K562 (cell line): ENCODE data around the gene CCL13. TPM values are rescaled to one million over a fixed set of nuclear protein-coding genes. Genes with fewer than 3 reads are reported as not detected.
A peak's percentile ranks its signal among the peaks of the same experiment; 100 is the strongest.

ENCODE experiments used
- BACH1 ChIP-seq: fragments of 200-800 bp; sonication (Bioruptor generic); IDR thresholded peaks from 2 replicates; pipeline ENCODE4 v1.6.1; 2016; ENCODE audit warnings: missing genetic modification characterization, missing compliant biosample characterization
- CXXC5 ChIP-seq: fragments of 250-450 bp; sonication (Bioruptor Pico); IDR thresholded peaks from 2 replicates; pipeline ENCODE4 v1.8.0; 2022; ENCODE audit warnings: inconsistent platforms, mild to moderate bottlenecking, moderate library complexity
- HMG20B ChIP-seq: fragments of 250-450 bp; sonication (Bioruptor Pico); IDR thresholded peaks from 2 replicates; pipeline ENCODE4 v1.5.0; 2021; ENCODE audit warnings: mild to moderate bottlenecking
- JUN ChIP-seq, 2 experiments: sonication (generic) in 1 of 2; formaldehyde crosslinking in 1 of 2; IDR thresholded peaks; 2 replicates each; pipeline versions ENCODE4 v1.6.1 to v1.8.0; 2012 to 2022; ENCODE audit warnings: borderline replicate concordance in 2 of 2, mild to moderate bottlenecking in 2 of 2, improper control_type of control experiment in 1 of 2, low read depth in 1 of 2, low read length in 1 of 2, missing genetic modification reagents in 1 of 2
- NCOR1 ChIP-seq: fragments of 450-650 bp; IDR thresholded peaks from 2 replicates; pipeline ENCODE4 v1.6.1; 2016; ENCODE audit warnings: mild to moderate bottlenecking, moderate library complexity
- RB1 ChIP-seq: fragments of 450-650 bp; IDR thresholded peaks from 2 replicates; pipeline ENCODE4 v1.6.1; 2017; ENCODE audit warnings: low read depth, mild to moderate bottlenecking
- RBM14 ChIP-seq: fragments of 200-400 bp; formaldehyde crosslinking; IDR thresholded peaks from 2 replicates; pipeline ENCODE4 v1.6.1; 2018; ENCODE audit warnings: low read depth, mild to moderate bottlenecking, low read length, moderate library complexity, borderline replicate concordance; ENCODE audit not compliant: insufficient read depth
- TARDBP ChIP-seq: fragments of 450-650 bp; IDR thresholded peaks from 2 replicates; pipeline ENCODE4 v1.6.1; 2016
- ZNF324 ChIP-seq: fragments of 250-450 bp; sonication (Bioruptor Pico); IDR thresholded peaks from 2 replicates; pipeline ENCODE4 v1.4.0; 2020; ENCODE audit warnings: mild to moderate bottlenecking
- ZNF444 ChIP-seq: fragments of 250-450 bp; sonication (Bioruptor Pico); IDR thresholded peaks from 2 replicates; pipeline ENCODE4 v1.4.0; 2020; ENCODE audit warnings: mild to moderate bottlenecking, moderate library complexity
- ZNF644 ChIP-seq: fragments of 200-800 bp; sonication (Bioruptor generic); IDR thresholded peaks from 2 replicates; pipeline ENCODE4 v1.6.1; 2016; ENCODE audit warnings: low read depth, missing genetic modification characterization, missing compliant biosample characterization
- polyA plus RNA-seq, 8 experiments: library from polyadenylated mRNA; depleted of rRNA in 4 of 8; stranded (reverse) in 5 of 8; unstranded in 3 of 8; fragments of >200 nt; fragmentation: Nextera tagmentation in 2 of 8; fragmentation: Illumina TruSeq in 1 of 8; extraction: Ambion mirVana in 2 of 8; extraction: Trizol in 1 of 8; gene quantifications; 2 replicates each; pipeline versions ENCODE4 v1.2.1 to v1.2.3, GENCODE V29; 2011 to 2014; ENCODE audit warnings: inconsistent platforms in 1 of 8, missing spikeins in 1 of 8
- total RNA-seq, 7 experiments: library from RNA; depleted of rRNA in 6 of 7; stranded (reverse); fragments of >200 nt in 6 of 7; fragmentation: Illumina TruSeq in 2 of 7; extraction: Trizol in 2 of 7; gene quantifications; 2 replicates each; pipeline versions ENCODE4 v1.2.1 to v1.2.3, GENCODE V29; 2011 to 2021; ENCODE audit warnings: low replicate concordance in 1 of 7
- TF ChIP-seq, protein P1 (sequence below), 2 experiments: fragments of 450-650 bp; IDR thresholded peaks; 2 replicates each; pipeline ENCODE4 v1.6.1; 2016; ENCODE audit warnings: mild to moderate bottlenecking in 2 of 2, borderline replicate concordance in 1 of 2, low read depth in 1 of 2, moderate library complexity in 1 of 2
- TF ChIP-seq, protein P2 (sequence below): fragments of 250-450 bp; sonication (Bioruptor Pico); IDR thresholded peaks from 2 replicates; pipeline ENCODE4 v1.5.0; 2020; ENCODE audit warnings: mild to moderate bottlenecking
- TF ChIP-seq, protein P3 (sequence below): fragments of 450-650 bp; IDR thresholded peaks from 2 replicates; pipeline ENCODE4 v1.7.1; 2018; ENCODE audit warnings: mild to moderate bottlenecking, low read depth; ENCODE audit not compliant: partially characterized antibody
- TF ChIP-seq, protein P4 (sequence below): fragments of 450-650 bp; IDR thresholded peaks from 2 replicates; pipeline ENCODE4 v1.6.1; 2016; ENCODE audit warnings: missing biosample characterization, missing genetic modification characterization

CCL13 gene
- total and polyA plus RNA-seq, 9 of the 15 experiments (the other 6 are each of a cell fraction or from before 2014, with no cell fraction given) = not detected

DNA sequence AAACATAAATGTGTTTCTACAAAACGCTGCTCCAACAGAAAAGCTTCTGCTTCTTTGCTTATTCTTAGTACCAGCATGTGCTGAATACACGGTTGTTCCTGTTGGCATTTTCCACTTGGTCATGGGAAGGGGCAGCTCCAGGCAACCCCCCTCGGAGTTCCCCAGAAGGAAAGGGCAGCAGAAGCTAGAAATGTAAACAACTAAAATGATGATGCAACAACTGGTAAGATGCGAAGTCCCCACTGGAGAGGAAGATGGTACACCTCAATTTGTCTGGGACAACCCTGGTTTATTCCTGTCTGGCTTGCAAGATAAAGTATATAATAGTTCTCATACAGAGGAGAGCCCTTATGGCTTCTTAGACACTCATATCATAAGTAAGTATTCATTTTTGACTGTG lies 9.2 kb upstream of the CCL13 start (continued):
- TF ChIP-seq, protein P1, sequence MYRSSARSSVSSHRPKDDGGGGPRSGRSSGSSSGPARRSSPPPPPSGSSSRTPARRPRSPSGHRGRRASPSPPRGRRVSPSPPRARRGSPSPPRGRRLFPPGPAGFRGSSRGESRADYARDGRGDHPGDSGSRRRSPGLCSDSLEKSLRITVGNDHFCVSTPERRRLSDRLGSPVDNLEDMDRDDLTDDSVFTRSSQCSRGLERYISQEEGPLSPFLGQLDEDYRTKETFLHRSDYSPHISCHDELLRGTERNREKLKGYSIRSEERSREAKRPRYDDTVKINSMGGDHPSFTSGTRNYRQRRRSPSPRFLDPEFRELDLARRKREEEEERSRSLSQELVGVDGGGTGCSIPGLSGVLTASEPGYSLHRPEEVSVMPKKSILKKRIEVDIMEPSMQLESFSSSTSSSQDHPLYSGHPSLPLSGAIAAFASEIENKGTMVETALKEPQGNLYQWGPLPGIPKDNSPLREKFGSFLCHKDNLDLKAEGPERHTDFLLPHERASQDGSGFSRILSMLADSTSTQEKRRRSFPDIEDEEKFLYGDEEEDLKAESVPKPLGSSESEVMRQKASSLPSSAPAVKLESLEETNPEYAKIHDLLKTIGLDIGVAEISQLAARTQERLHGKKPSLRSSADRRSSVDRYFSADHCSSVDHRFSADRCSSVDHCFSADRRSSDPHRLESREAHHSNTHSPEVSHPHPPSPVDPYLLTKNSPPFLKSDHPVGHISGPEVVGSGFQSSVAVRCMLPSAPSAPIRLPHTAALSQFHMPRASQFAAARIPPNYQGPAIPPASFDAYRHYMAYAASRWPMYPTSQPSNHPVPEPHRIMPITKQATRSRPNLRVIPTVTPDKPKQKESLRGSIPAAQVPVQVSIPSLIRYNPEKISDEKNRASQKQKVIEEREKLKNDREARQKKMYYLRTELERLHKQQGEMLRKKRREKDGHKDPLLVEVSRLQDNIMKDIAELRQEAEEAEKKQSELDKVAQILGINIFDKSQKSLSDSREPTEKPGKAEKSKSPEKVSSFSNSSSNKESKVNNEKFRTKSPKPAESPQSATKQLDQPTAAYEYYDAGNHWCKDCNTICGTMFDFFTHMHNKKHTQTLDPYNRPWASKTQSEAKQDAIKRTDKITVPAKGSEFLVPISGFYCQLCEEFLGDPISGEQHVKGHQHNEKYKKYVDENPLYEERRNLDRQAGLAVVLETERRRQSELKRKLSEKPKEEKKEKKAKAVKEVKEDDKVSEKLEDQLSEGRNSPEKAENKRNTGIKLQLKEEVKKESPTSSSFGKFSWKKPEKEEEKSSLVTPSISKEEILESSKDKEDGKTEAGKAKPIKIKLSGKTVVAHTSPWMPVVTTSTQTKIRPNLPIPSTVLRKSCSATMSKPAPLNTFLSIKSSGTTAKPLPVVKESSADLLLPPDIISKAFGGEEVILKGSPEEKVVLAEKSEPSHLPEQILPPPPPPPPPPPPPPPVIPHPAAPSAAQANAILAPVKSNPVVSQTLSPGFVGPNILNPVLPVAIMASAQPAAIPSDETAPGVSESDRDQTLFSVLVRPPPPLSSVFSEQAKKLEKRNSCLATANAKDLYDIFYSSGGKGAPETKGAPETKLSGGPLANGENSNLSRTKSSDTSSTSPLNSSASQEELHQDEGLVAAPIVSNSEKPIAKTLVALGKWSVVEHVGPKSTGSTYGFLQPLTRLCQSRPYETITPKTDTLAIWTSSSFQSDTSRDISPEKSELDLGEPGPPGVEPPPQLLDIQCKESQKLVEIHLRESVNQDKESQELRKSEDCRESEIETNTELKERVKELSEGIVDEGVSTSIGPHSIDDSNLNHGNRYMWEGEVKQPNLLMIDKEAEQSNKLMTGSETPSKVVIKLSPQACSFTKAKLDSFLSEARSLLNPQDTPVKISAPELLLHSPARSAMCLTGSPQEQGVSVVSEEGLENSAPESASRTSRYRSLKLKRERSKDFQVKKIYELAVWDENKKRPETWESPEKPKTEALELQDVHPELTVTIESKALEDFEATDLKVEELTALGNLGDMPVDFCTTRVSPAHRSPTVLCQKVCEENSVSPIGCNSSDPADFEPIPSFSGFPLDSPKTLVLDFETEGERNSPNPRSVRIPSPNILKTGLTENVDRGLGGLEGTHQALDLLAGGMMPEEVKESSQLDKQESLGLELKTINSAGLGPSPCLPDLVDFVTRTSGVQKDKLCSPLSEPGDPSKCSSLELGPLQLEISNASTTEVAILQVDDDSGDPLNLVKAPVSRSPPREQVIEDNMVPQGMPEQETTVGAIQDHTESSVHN (IDR thresholded peaks at IDR 0.05; ENCODE audit: borderline replicate concordance in 1 of 2, low read depth in 1 of 2) = no peak
- TF ChIP-seq NCOR1 (no peak), ZNF644 (no peak), RB1 (no peak), JUN (IDR thresholded peaks at IDR 0.05; ENCODE audit: borderline replicate concordance, low read depth, low read length) (peak; percentile 47; the same call in 1 of the 2 replicates), JUN (CRISPR knock-in tag; IDR thresholded peaks at IDR 0.05; ENCODE audit: borderline replicate concordance) (no peak), RBM14 (no peak), TARDBP (no peak), BACH1 (no peak), CXXC5 (CRISPR knock-in tag) (peak; percentile 26; the same call in 1 of the 2 replicates), HMG20B (CRISPR knock-in tag) (no peak), ZNF444 (CRISPR knock-in tag) (no peak), ZNF324 (no peak)
- TF ChIP-seq, protein P2, sequence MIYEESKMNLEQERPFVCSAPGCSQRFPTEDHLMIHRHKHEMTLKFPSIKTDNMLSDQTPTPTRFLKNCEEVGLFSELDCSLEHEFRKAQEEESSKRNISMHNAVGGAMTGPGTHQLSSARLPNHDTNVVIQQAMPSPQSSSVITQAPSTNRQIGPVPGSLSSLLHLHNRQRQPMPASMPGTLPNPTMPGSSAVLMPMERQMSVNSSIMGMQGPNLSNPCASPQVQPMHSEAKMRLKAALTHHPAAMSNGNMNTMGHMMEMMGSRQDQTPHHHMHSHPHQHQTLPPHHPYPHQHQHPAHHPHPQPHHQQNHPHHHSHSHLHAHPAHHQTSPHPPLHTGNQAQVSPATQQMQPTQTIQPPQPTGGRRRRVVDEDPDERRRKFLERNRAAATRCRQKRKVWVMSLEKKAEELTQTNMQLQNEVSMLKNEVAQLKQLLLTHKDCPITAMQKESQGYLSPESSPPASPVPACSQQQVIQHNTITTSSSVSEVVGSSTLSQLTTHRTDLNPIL (CRISPR knock-in tag) = no peak
- TF ChIP-seq, protein P3, sequence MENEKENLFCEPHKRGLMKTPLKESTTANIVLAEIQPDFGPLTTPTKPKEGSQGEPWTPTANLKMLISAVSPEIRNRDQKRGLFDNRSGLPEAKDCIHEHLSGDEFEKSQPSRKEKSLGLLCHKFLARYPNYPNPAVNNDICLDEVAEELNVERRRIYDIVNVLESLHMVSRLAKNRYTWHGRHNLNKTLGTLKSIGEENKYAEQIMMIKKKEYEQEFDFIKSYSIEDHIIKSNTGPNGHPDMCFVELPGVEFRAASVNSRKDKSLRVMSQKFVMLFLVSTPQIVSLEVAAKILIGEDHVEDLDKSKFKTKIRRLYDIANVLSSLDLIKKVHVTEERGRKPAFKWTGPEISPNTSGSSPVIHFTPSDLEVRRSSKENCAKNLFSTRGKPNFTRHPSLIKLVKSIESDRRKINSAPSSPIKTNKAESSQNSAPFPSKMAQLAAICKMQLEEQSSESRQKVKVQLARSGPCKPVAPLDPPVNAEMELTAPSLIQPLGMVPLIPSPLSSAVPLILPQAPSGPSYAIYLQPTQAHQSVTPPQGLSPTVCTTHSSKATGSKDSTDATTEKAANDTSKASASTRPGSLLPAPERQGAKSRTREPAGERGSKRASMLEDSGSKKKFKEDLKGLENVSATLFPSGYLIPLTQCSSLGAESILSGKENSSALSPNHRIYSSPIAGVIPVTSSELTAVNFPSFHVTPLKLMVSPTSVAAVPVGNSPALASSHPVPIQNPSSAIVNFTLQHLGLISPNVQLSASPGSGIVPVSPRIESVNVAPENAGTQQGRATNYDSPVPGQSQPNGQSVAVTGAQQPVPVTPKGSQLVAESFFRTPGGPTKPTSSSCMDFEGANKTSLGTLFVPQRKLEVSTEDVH = no peak
- TF ChIP-seq, protein P4, sequence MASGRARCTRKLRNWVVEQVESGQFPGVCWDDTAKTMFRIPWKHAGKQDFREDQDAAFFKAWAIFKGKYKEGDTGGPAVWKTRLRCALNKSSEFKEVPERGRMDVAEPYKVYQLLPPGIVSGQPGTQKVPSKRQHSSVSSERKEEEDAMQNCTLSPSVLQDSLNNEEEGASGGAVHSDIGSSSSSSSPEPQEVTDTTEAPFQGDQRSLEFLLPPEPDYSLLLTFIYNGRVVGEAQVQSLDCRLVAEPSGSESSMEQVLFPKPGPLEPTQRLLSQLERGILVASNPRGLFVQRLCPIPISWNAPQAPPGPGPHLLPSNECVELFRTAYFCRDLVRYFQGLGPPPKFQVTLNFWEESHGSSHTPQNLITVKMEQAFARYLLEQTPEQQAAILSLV (tag) = peak; percentile 91
